ENCODE results near the gene OR52D1. TPM values are rescaled to one million over a fixed set of nuclear protein-coding genes. Genes with fewer than 3 reads are reported as not detected.

Gene OR52D1
- total and polyA plus RNA-seq, 2 of the 4 experiments (the other 2 are of a cell fraction), result not detected

DNA sequence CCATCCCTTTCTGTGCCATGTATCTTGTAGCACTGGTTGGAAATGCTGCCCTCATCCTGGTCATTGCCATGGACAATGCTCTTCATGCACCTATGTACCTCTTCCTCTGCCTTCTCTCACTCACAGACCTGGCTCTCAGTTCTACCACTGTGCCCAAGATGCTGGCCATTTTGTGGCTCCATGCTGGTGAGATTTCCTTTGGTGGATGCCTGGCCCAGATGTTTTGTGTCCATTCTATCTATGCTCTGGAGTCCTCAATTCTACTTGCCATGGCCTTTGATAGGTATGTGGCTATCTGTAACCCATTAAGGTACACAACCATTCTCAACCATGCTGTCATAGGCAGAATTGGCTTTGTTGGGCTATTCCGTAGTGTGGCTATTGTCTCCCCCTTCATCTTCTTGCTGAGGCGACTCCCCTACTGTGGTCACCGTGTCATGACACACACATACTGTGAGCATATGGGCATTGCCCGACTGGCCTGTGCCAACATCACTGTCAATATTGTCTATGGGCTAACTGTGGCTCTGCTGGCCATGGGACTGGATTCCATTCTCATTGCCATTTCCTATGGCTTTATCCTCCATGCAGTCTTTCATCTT lies 414 bp downstream of the OR52D1 start:
- Histone ChIP-seq H3K9me3 (ENCODE audit: control insufficient read depth, insufficient read depth, low read length) (no peaks in the 10 kb centered on the region), H4K91ac (ENCODE audit: insufficient read depth, low read depth, low read length) (no peak overlapping the region), H3K9ac (ENCODE audit: low read depth, low read length) (no peak overlapping the region), H2AK9ac (replicated peaks; ENCODE audit: low read depth, low read length, poor library complexity) (no peak overlapping the region), H2BK5ac (ENCODE audit: low read depth, low read length, poor library complexity, severe bottlenecking) (no peak overlapping the region), H3K27ac (ENCODE audit: insufficient read depth, low read length) (no peak overlapping the region), H2BK120ac (ENCODE audit: low read depth, low read length) (no peak overlapping the region), H3K18ac (ENCODE audit: low read depth, low read length) (no peak overlapping the region), H4K8ac (ENCODE audit: low read depth in 2 of 2, low read length in 2 of 2) (no peak overlapping the region), H4K5ac (ENCODE audit: low read depth, low read length) (no peak overlapping the region), H3K23ac (ENCODE audit: low read depth, low read length) (no peak overlapping the region), H3K4me1 (ENCODE audit: control insufficient read depth, insufficient read depth, low read length) (no peaks in the 10 kb centered on the region), H3K56ac (ENCODE audit: extremely low read depth, insufficient read depth, low read length) (no peak overlapping the region), H3K4me2 (ENCODE audit: low read depth, low read length) (no peak overlapping the region), H2AK5ac (ENCODE audit: low read depth, low read length) (no peak overlapping the region), H3K4me3 (ENCODE audit: insufficient read depth, low read depth, low read length) (no peak overlapping the region), H2BK20ac (ENCODE audit: low read depth, low read length) (no peak overlapping the region), H4K20me1 (ENCODE audit: insufficient read depth, low read length) (no peaks in the 10 kb centered on the region), H3K36me3 (ENCODE audit: control insufficient read depth, insufficient read depth, low read length) (no peaks in the 10 kb centered on the region), H3K27me3 (ENCODE audit: control insufficient read depth, insufficient read depth, low read length) (no peaks in the 10 kb centered on the region), H3K79me1 (ENCODE audit: low read depth in 1 of 2, low read length in 2 of 2) (no peaks in the 10 kb centered on the region), H3K14ac (replicated peaks; ENCODE audit: low read depth, low read length) (no peak overlapping the region), H3K9me1 (ENCODE audit: insufficient read depth, low read length) (no peaks in the 10 kb centered on the region), H2BK15ac (ENCODE audit: low read depth, low read length) (no peak overlapping the region), H2AFZ (replicated peaks; ENCODE audit: low read length, poor library complexity) (no peak overlapping the region), H3K4ac (ENCODE audit: low read depth, low read length) (no peak overlapping the region)
- DNase-seq (no peak), ATAC-seq (ENCODE audit: low read depth) (no peak)
- CTCF ChIA-PET, result no interaction called here
- intact Hi-C loops (cut with micrococcal nuclease), result no loop called here
- BruUV-seq (replicated peaks), result no TSS peak
- POLR2A ChIA-PET (ENCODE audit: unreplicated experiment), result no interaction called here
- 72% methylated on average over 3 of the region's 4 CpGs; no CpG with 5 or more reads in 1 of the 2 experiments for WGBS, 2 experiments (ENCODE audit: extremely low coverage in 2 of 2, insufficient read length in 1 of 2)
- TF ChIP-seq RAD21 (IDR thresholded peaks at IDR 0.05; ENCODE audit: low read length), result no peak
- TF ChIP-seq MAZ (IDR thresholded peaks at IDR 0.05; ENCODE audit: borderline replicate concordance, low read depth, low read length), result no peak
- dilution Hi-C loops (cut with HindIII; ENCODE audit: low sequenced_read_pairs, unreplicated experiment), result no loop called here
- in situ Hi-C loops (cut with MboI; ENCODE audit: low sequenced_read_pairs), result no loop called here

Measured in IMR-90 (cell line).